HG03064 (cell line): ENCODE measurements around the gene SH3TC2.

ENCODE experiments used
- ATAC-seq: cut with Tn5 transposase; IDR thresholded peaks from one replicate; pipeline ENCODE4 v1.9.1; 2021; ENCODE audit warnings: low read depth; ENCODE audit not compliant: unreplicated experiment

SH3TC2 gene

DNA sequence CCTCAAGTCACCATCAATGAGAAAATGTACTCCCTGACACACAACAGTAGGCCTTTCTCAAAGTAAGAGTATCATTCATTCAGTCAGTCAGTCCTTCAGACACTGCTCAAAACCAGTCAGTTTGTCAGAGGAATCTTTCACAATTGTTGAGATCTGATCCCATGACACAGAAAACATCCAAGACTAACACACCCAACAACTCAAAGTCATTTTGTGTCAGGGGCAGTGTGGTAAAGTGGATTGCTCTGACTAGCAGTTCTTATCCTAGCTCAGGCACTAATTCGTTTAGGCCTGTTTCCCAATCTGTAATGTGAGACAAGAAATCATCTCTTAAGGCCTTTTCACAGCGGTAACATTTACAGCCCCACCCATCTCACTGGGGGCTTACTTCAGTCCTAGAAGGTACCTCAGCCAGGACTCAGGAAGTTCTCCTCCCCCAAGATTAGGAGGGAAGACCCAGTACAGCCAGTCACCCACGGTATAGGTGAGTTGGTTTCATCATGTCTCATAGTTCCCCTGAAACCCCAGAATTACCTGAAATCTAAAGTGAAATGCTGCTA lies 31.9 kb downstream of the SH3TC2 start:
- no peak for ATAC-seq

GRCh38 chr5:149030392-149030791 lies 32.5 kb downstream of the SH3TC2 start:
- no peak for ATAC-seq

- no peak for ATAC-seq
These were observed 33.9 kb downstream of the SH3TC2 start for GRCh38 chr5:149028984-149029383.

DNA sequence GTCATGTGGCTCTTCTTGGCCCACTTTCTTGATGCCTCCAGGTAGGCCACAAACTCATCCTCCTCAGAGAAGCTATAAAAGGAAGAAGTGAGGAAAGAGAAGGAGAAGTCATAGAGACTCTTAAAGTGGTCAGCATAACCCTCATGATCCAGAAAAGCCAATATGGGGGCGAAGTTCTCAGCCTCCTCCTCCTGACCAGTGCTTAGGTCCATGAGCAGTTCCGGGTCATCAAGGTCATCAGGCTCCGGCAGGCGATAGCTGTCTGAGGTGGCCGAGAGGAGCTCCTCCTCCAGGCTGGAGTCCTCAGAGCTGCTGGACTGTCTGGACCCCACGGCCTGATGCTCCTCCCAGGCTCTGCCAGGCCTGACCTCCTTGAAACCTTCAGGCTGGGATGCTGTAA lies 34.7 kb downstream of the SH3TC2 start:
- no peak for ATAC-seq

DNA sequence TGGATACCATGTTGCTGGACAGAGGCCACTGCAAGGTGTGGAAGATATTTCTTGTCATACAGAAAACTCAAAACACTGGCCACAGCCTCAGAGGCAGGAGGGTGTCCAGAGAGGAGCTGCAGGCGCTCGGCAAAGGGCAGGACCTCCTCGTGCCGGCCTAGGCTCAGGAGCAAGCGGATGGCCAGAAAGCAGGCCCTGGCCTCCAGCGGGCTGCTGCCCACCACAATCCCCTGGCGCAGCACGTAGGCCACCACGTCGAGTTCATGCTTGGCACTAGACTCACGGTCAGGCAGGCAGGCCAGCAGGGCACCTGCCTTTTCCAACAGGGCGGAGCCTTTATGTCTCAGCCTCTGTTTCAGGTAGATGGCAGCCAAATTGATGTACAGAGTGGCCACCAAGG lies 35.2 kb downstream of the SH3TC2 start:
- ATAC-seq: no peak

GRCh38 chr5:149024943-149025342 lies 37.9 kb downstream of the SH3TC2 start:
- ATAC-seq: no peak

DNA sequence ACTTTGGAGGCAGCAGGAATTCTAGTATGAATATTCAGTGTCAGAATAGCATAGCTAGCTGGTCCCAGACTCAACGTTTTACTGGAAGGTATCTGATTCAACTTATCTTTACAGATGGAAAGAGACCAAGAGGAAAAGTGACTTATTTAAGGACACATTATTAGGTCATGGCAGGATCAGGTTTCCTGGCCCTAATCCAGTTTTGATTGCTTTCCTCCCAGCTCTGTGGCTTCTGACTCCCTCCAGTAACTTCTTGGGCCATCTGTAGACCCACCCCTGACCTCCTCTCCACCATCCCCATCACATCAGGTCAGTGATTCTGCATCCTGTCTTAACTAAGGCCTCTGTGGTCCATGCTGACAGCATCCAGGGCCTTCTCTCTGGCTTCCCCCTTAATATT lies 38.4 kb downstream of the SH3TC2 start:
- ATAC-seq: no peak

GRCh38 chr5:149022200-149022599 lies 40.7 kb downstream of the SH3TC2 start:
- ATAC-seq: no peak

GRCh38 chr5:149019679-149020078 lies 43.2 kb downstream of the SH3TC2 start:
- no peak for ATAC-seq

GRCh38 chr5:149018909-149019443 lies 43.9 kb downstream of the SH3TC2 start:
- no peak for ATAC-seq

DNA sequence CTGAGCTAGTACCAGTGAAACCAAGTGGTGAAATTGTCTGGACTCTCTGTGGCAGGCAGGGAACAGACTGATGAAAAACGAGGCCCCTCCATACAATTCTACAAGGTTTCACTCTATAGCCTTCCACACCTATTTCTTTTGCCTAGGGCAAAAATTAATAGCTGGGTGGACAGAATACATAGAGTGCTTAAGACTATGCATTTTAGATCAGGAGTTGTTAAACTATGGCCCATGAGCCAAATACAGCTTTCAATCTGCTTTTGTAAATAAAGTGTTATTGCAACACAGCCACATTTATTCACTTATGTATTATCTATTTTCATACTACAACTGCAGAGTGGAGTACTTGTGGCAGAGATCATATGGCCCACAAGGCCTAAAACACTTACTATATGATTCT lies 45.2 kb downstream of the SH3TC2 start:
- no peak for ATAC-seq

DNA sequence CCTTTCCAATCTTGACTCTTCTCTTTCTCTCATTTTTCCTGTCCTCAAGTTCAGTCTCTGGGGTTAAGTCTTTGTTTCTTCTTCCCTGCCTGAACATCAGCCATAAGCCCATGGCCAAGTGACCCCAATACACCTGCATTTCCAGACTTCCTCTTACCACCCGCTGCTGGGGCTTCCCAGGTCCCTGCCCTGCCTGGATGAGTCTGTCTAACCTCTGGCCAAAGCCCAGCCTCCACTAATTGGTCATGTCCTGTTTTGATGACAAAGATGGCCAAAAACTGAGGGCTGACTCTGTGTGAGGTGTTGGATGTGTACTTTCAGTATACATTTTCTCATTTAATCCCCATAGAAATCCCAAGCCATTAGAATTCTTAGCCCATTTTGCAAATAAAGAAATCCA lies 47.3 kb downstream of the SH3TC2 start:
- no peak for ATAC-seq

- ATAC-seq: no peak
These were observed 47.7 kb downstream of the SH3TC2 start for GRCh38 chr5:149015126-149015525.

GRCh38 chr5:149014571-149015031 lies 48.3 kb downstream of the SH3TC2 start:
- no peak for ATAC-seq

- ATAC-seq: no peak
These were observed 49.1 kb downstream of the SH3TC2 start for GRCh38 chr5:149013796-149014195.

DNA sequence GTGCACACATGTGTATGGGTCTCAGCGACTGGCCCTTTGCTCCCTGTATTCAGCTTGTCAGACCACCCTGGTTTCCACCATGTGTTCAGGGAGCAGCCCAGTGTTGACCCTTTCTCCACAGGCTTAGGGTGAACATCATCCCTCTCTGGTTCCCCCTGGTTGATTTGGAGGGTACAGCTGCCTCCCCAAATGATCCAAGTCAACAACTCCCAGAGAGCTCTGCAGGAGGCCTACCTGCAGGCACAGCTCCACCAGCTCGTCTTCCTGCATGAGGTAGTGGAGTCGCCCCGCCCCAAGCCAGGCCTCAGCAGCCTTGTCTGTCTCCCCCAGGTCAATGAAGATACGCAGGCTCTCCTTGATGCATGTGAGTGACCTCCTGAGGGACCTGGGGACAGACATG lies 50.5 kb downstream of the SH3TC2 start:
- no peak for ATAC-seq

GRCh38 chr5:149011728-149012127 lies 51.1 kb downstream of the SH3TC2 start:
- ATAC-seq: no peak

GRCh38 chr5:149011084-149011483 lies 51.8 kb downstream of the SH3TC2 start:
- no peak for ATAC-seq

DNA sequence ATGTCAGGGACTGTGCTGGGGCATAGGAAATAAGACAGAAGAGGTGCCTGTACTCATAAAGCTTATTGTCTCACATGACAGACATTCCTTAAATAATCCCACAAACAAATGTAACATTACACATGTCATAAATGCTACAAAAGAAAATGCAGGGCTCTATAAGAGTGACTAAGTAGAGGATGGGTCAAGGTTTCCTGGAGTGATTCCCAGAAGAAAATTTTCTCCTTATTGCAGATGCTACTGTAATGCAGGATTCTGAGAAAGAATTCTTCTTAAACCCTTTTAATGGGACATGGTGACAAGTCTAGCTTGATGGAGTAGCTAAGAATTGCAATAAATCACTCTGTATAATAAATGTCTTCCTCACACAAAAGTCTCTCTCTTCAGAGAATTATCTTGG lies 55.7 kb downstream of the SH3TC2 start:
- no peak for ATAC-seq

GRCh38 chr5:149006426-149006825 lies 56.4 kb downstream of the SH3TC2 start:
- ATAC-seq: no peak

GRCh38 chr5:149005077-149005892 lies 57.6 kb downstream of the SH3TC2 start:
- ATAC-seq: no peak

DNA sequence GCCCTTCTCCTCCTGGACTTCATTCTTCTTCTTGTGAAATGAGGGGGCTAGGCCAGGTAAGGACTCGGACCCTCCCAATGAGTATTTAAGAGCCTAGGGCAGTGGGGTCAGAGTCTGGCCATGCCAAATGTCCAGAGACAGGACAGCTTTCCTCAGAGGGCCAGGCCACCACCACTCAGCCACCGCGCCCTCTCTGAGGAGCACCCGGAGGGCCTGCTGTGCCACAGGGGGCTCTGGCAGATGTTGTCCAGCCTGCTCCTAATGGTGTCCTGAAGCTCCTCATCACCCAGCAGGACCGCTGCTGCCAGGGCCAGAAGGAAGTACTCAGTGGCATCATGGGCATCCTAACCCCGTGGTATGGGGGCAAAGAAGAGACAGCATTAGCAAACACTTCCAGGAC lies 58.3 kb downstream of the SH3TC2 start:
- ATAC-seq: no peak
